DMS153 (cell line): Measurements from ENCODE around the gene OR2S2.

Source experiments
- DNase-seq: peaks from one replicate; lab custom pipeline; 2025; lab: John Stamatoyannopoulos, UW

Gene OR2S2

GRCh38 chr9:35909274-35909673, 48.7 kb downstream of the OR2S2 start, which contains the start of gene SPAAR:
Gene SPAAR, plus strand, starts transcription at chr9:35909490. Its CDS starts 974 bp downstream, at chr9:35910464.
- DNase-seq, result no peak

GRCh38 chr9:35908504-35909125, 49.3 kb downstream of the OR2S2 start:
- DNase-seq, result no peak

- DNase-seq, result peak; percentile 50
Observed at GRCh38 chr9:35907711-35908503, 50.0 kb downstream of the OR2S2 start.
